ENCODE results near the gene TAS2R46. TPM values are rescaled to one million over a fixed set of nuclear protein-coding genes. Genes with fewer than 3 reads are reported as not detected.

Gene TAS2R46
- polyA plus RNA-seq, 4 donors, result 0.24 TPM; not detected in 3

DNA sequence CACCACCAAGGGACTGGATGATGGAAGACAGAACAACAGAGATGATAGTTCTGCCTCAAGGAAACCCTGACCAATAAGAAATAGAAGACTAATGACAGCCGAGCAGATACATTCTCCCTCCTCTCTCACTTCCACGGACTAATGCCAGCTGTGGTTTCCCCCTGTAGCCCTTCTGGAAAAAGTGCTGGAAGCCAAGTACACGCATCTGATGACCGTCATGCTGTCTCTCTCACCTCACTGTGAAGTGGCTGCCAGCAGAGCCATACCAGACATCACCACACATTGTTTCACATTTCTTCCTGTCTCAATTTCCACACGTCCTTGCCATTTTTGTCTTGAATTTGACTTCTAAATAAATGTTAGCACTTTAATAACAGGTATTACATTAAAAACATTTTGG, 27.2 kb upstream of the TAS2R46 start:
- no peak overlapping the region for H3K27ac ChIP-seq (ENCODE audit: low read depth in 1 of 3, low read length in 2 of 3)
- 22 to 90% (median 89%) methylated on average over 1 to 5 of the region's 5 CpGs for WGBS, 3 donors
- no peak overlapping the region for H3K4me3 ChIP-seq (ENCODE audit: low read depth in 1 of 3, low read length in 3 of 3)
- no peaks in the 10 kb centered on the region for H3K4me1 ChIP-seq (ENCODE audit: control insufficient read depth in 3 of 3, insufficient read depth in 2 of 3, low read depth in 1 of 3, low read length in 2 of 3)
- H3K36me3 ChIP-seq (ENCODE audit: control insufficient read depth in 3 of 3, insufficient read depth in 2 of 3, low read depth in 1 of 3, low read length in 3 of 3), result peaks cover 0 to 4% (median 0%) of the 10 kb centered on the region in 3 donors
- FAIRE-seq, result no peak
- no peak for DNase-seq
- peaks cover 0 to 7% of the 10 kb centered on the region in 2 donors for H3K9me3 ChIP-seq (ENCODE audit: control insufficient read depth in 2 of 2, insufficient read depth in 1 of 2, low read depth in 1 of 2, low read length in 1 of 2)
- no peaks in the 10 kb centered on the region for H3K27me3 ChIP-seq (ENCODE audit: control insufficient read depth in 3 of 3, insufficient read depth in 3 of 3, low read length in 3 of 3)

DNA sequence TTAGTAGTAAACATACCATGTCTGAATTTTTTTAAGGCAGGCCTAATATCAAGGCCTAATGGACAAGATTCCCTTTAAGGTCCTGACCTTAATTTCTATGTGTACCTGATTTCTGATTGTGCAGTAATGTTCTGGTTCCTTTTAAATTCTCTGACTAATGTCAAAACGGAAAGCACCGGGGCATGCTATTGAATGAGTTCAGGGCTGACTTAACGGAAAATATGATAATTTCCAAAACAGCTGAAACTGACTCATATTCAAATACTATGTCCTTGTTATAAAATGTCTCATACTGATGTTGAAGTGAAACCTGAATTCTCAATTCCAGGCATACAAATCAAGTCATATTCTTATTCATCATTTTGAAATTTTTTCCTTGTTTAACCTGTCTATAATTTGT, 23.3 kb upstream of the TAS2R46 start:
- WGBS, 3 donors, result 70 to 81% methylated on average over 3 of the region's 3 CpGs; no CpG with 5 or more reads in 1 of the 3 donors
- peaks cover 0 to 10% of the 10 kb centered on the region in 2 donors for H3K9me3 ChIP-seq (ENCODE audit: control insufficient read depth in 2 of 2, insufficient read depth in 1 of 2, low read depth in 1 of 2, low read length in 1 of 2)
- no peaks in the 10 kb centered on the region for H3K4me1 ChIP-seq (ENCODE audit: control insufficient read depth in 3 of 3, insufficient read depth in 2 of 3, low read depth in 1 of 3, low read length in 2 of 3)
- H3K27ac ChIP-seq (ENCODE audit: low read depth in 1 of 3, low read length in 2 of 3), result no peak overlapping the region
- no peaks in the 10 kb centered on the region for H3K27me3 ChIP-seq (ENCODE audit: control insufficient read depth in 3 of 3, insufficient read depth in 3 of 3, low read length in 3 of 3)
- DNase-seq, result no peak
- H3K4me3 ChIP-seq (ENCODE audit: low read depth in 1 of 3, low read length in 3 of 3), result no peak overlapping the region
- FAIRE-seq, result no peak
- peaks cover 0 to 4% (median 0%) of the 10 kb centered on the region in 3 donors for H3K36me3 ChIP-seq (ENCODE audit: control insufficient read depth in 3 of 3, insufficient read depth in 2 of 3, low read depth in 1 of 3, low read length in 3 of 3)

- Histone ChIP-seq H3K4me1 (ENCODE audit: control insufficient read depth in 3 of 3, insufficient read depth in 2 of 3, low read depth in 1 of 3, low read length in 2 of 3) (no peaks in the 10 kb centered on the region), H3K27ac (ENCODE audit: low read depth in 1 of 3, low read length in 2 of 3) (no peak overlapping the region), H3K27me3 (ENCODE audit: control insufficient read depth in 3 of 3, insufficient read depth in 3 of 3, low read length in 3 of 3) (no peaks in the 10 kb centered on the region), H3K9me3 (ENCODE audit: control insufficient read depth in 2 of 2, insufficient read depth in 1 of 2, low read depth in 1 of 2, low read length in 1 of 2) (peaks cover 0 to 10% of the 10 kb centered on the region in 2 donors), H3K4me3 (ENCODE audit: low read depth in 1 of 3, low read length in 3 of 3) (no peak overlapping the region), H3K36me3 (ENCODE audit: control insufficient read depth in 3 of 3, insufficient read depth in 2 of 3, low read depth in 1 of 3, low read length in 3 of 3) (no peaks in the 10 kb centered on the region)
- no peak for DNase-seq
- WGBS, 3 donors, result 100% methylated on average over 2 of the region's 2 CpGs; no CpG with 5 or more reads in 1 of the 3 donors
- FAIRE-seq, result no peak
Measured at GRCh38 chr12:11081987-11082386, 19.9 kb upstream of the TAS2R46 start.

DNA sequence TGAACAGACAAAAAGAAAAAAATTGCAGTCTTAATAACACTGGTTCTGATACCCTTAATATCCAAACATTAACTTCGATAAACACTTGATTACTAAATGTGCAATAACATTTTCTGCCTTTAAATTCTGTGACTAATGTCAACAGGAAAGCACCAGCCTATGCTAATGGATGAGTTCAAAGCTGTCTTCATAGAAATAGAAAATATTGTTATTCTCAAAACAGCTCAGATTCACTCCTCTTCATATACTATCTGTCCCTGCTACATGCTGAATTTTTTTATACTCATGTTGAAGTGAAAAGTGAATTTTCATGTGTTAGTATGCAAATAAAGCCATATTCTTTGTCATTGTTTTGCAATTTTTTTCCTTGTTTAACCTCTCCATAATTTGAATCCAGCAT, 16.2 kb upstream of the TAS2R46 start:
- WGBS, 3 donors, result 90 to 100% (median 95%) methylated on average over 1 of the region's 1 CpG
- FAIRE-seq, result no peak
- peaks cover 0 to 2% (median 0%) of the 10 kb centered on the region in 3 donors for H3K36me3 ChIP-seq (ENCODE audit: control insufficient read depth in 3 of 3, insufficient read depth in 2 of 3, low read depth in 1 of 3, low read length in 3 of 3)
- H3K4me1 ChIP-seq (ENCODE audit: control insufficient read depth in 3 of 3, insufficient read depth in 2 of 3, low read depth in 1 of 3, low read length in 2 of 3), result no peaks in the 10 kb centered on the region
- no peak overlapping the region for H3K4me3 ChIP-seq (ENCODE audit: low read depth in 1 of 3, low read length in 3 of 3)
- H3K27ac ChIP-seq (ENCODE audit: low read depth in 1 of 3, low read length in 2 of 3), result no peak overlapping the region
- no peaks in the 10 kb centered on the region for H3K27me3 ChIP-seq (ENCODE audit: control insufficient read depth in 3 of 3, insufficient read depth in 3 of 3, low read length in 3 of 3)
- H3K9me3 ChIP-seq (ENCODE audit: control insufficient read depth in 2 of 2, insufficient read depth in 1 of 2, low read depth in 1 of 2, low read length in 1 of 2), result peaks cover 0 to 3% of the 10 kb centered on the region in 2 donors
- DNase-seq, result no peak

- WGBS, 3 donors, result 43 to 74% (median 70%) methylated on average over 3 of the region's 3 CpGs
- Histone ChIP-seq H3K9me3 (ENCODE audit: control insufficient read depth in 2 of 2, insufficient read depth in 1 of 2, low read depth in 1 of 2, low read length in 1 of 2) (no peaks in the 10 kb centered on the region), H3K27me3 (ENCODE audit: control insufficient read depth in 3 of 3, insufficient read depth in 3 of 3, low read length in 3 of 3) (no peaks in the 10 kb centered on the region), H3K27ac (ENCODE audit: low read depth in 1 of 3, low read length in 2 of 3) (no peak overlapping the region), H3K4me3 (ENCODE audit: low read depth in 1 of 3, low read length in 3 of 3) (no peak overlapping the region), H3K36me3 (ENCODE audit: control insufficient read depth in 3 of 3, insufficient read depth in 2 of 3, low read depth in 1 of 3, low read length in 3 of 3) (peaks cover 0 to 2% (median 0%) of the 10 kb centered on the region in 3 donors), H3K4me1 (ENCODE audit: control insufficient read depth in 3 of 3, insufficient read depth in 2 of 3, low read depth in 1 of 3, low read length in 2 of 3) (no peaks in the 10 kb centered on the region)
- DNase-seq, result no peak
- no peak for FAIRE-seq
Measured at GRCh38 chr12:11075642-11076041, 13.5 kb upstream of the TAS2R46 start.

DNA sequence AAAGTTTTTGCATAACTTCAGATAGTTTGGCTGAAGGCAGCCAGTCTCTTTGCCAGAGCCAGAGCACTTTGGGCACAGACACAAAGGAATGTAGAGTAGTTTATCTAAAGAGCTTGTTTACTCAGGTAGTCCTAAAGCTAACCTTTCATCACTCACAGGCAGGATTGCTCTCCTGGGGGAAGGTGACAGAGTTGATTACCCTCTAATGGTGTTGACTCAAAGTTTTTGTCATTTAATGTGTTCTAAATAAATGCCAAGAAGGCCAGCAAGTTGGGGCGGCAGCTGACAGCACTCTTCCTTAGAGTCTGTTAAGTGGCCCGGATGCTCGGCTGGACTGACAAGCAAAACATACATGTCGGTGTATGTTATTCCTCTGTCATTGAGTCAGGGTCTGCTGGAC, 9.3 kb upstream of the TAS2R46 start:
- FAIRE-seq (no peak), DNase-seq (no peak)
- Histone ChIP-seq H3K9me3 (ENCODE audit: control insufficient read depth in 2 of 2, insufficient read depth in 1 of 2, low read depth in 1 of 2, low read length in 1 of 2) (peaks cover 0 to 3% of the 10 kb centered on the region in 2 donors), H3K4me3 (ENCODE audit: low read depth in 1 of 3, low read length in 3 of 3) (no peak overlapping the region), H3K36me3 (ENCODE audit: control insufficient read depth in 3 of 3, insufficient read depth in 2 of 3, low read depth in 1 of 3, low read length in 3 of 3) (peaks cover 0 to 2% (median 0%) of the 10 kb centered on the region in 3 donors), H3K4me1 (ENCODE audit: control insufficient read depth in 3 of 3, insufficient read depth in 2 of 3, low read depth in 1 of 3, low read length in 2 of 3) (no peaks in the 10 kb centered on the region), H3K27me3 (ENCODE audit: control insufficient read depth in 3 of 3, insufficient read depth in 3 of 3, low read length in 3 of 3) (no peaks in the 10 kb centered on the region), H3K27ac (ENCODE audit: low read depth in 1 of 3, low read length in 2 of 3) (no peak overlapping the region)
- WGBS, 3 donors, result 54 to 64% (median 59%) methylated on average over 4 of the region's 4 CpGs

GRCh38 chr12:11070999-11071398, 8.9 kb upstream of the TAS2R46 start:
- no peaks in the 10 kb centered on the region for H3K4me1 ChIP-seq (ENCODE audit: control insufficient read depth in 3 of 3, insufficient read depth in 2 of 3, low read depth in 1 of 3, low read length in 2 of 3)
- H3K36me3 ChIP-seq (ENCODE audit: control insufficient read depth in 3 of 3, insufficient read depth in 2 of 3, low read depth in 1 of 3, low read length in 3 of 3), result peaks cover 0 to 2% (median 0%) of the 10 kb centered on the region in 3 donors
- no peaks in the 10 kb centered on the region for H3K27me3 ChIP-seq (ENCODE audit: control insufficient read depth in 3 of 3, insufficient read depth in 3 of 3, low read length in 3 of 3)
- DNase-seq (no peak), FAIRE-seq (no peak)
- H3K9me3 ChIP-seq (ENCODE audit: control insufficient read depth in 2 of 2, insufficient read depth in 1 of 2, low read depth in 1 of 2, low read length in 1 of 2), result peaks cover 0 to 3% of the 10 kb centered on the region in 2 donors
- H3K4me3 ChIP-seq (ENCODE audit: low read depth in 1 of 3, low read length in 3 of 3), result no peak overlapping the region
- H3K27ac ChIP-seq (ENCODE audit: low read depth in 1 of 3, low read length in 2 of 3), result no peak overlapping the region
- WGBS, 3 donors, result 67 to 93% methylated on average over 1 of the region's 1 CpG; no CpG with 5 or more reads in 1 of the 3 donors

DNA sequence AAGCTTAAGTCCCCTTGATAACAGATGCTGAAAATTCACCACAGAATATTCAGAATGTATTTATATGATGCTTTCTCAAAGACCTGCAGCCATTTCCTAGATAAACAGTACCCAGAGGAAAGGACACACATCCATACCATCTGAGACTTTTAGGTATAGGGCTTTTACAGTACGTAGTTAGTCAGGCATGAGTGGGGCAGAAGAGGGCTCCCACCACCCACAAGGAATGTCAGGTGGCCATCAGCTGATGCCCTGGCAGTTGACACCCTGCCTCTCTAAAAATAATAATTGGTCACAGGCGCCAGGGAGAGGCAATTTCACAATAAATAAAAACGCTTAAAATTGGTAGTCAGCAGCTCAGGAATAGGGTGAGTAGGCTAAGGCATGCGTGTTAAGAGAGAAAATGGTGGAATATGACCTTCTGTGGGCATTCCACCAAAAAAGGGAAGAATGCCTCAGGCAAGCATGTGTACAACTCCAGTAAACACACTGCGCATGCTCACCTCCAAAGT, 7.8 kb upstream of the TAS2R46 start:
- Histone ChIP-seq H3K36me3 (ENCODE audit: control insufficient read depth in 3 of 3, insufficient read depth in 2 of 3, low read depth in 1 of 3, low read length in 3 of 3) (peaks cover 0 to 2% (median 0%) of the 10 kb centered on the region in 3 donors), H3K27me3 (ENCODE audit: control insufficient read depth in 3 of 3, insufficient read depth in 3 of 3, low read length in 3 of 3) (no peaks in the 10 kb centered on the region), H3K27ac (ENCODE audit: low read depth in 1 of 3, low read length in 2 of 3) (no peak overlapping the region), H3K4me3 (ENCODE audit: low read depth in 1 of 3, low read length in 3 of 3) (no peak overlapping the region), H3K4me1 (ENCODE audit: control insufficient read depth in 3 of 3, insufficient read depth in 2 of 3, low read depth in 1 of 3, low read length in 2 of 3) (no peaks in the 10 kb centered on the region), H3K9me3 (ENCODE audit: control insufficient read depth in 2 of 2, insufficient read depth in 1 of 2, low read depth in 1 of 2, low read length in 1 of 2) (peaks cover 0 to 3% of the 10 kb centered on the region in 2 donors)
- DNase-seq (no peak), FAIRE-seq (no peak)
- WGBS, 3 donors, result 80 to 88% (median 86%) methylated on average over 5 of the region's 5 CpGs

DNA sequence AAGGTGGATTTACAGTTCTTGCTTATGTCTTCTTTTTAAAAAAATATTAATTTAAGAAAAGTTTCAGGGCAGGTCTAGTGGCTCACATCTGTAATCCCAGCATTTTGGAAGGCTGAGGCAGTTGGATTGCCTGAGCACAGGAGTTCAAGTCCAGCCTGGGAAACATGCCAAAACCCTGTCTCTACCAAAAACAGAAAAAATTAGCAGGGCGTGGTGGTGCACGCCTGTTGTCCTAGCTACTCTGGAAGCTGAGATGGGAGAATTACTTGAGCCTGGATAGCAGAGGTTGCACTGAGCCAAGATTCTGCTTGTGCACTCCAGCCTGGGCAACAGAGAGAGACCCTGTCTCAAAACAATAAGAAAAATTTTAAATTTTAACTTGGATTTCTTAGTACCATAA, 5.4 kb upstream of the TAS2R46 start:
- Histone ChIP-seq H3K27me3 (ENCODE audit: control insufficient read depth in 3 of 3, insufficient read depth in 3 of 3, low read length in 3 of 3) (no peaks in the 10 kb centered on the region), H3K36me3 (ENCODE audit: control insufficient read depth in 3 of 3, insufficient read depth in 2 of 3, low read depth in 1 of 3, low read length in 3 of 3) (no peaks in the 10 kb centered on the region), H3K9me3 (ENCODE audit: control insufficient read depth in 2 of 2, insufficient read depth in 1 of 2, low read depth in 1 of 2, low read length in 1 of 2) (peaks cover 0 to 3% of the 10 kb centered on the region in 2 donors), H3K4me1 (ENCODE audit: control insufficient read depth in 3 of 3, insufficient read depth in 2 of 3, low read depth in 1 of 3, low read length in 2 of 3) (no peaks in the 10 kb centered on the region), H3K27ac (ENCODE audit: low read depth in 1 of 3, low read length in 2 of 3) (no peak overlapping the region), H3K4me3 (ENCODE audit: low read depth in 1 of 3, low read length in 3 of 3) (no peak overlapping the region)
- 26 to 54% (median 47%) methylated on average over 2 of the region's 2 CpGs for WGBS, 3 donors
- no peak for FAIRE-seq
- no peak for DNase-seq

Measured in small intestine (tissue), 7 donors.